SKM-1 treated with dmso at 0.1 percent for 144 hours (cell line): ENCODE measurements around the gene NARS2.
A peak's percentile ranks its signal among the peaks of the same experiment; 100 is the strongest.
"Not testable (repeated sequence)": the region's sequence is repeated elsewhere in the genome, so short reads cannot be mapped to it uniquely, and the experiment has no call there.

ENCODE experiments used
- DNase-seq: peaks from one replicate; lab custom pipeline; 2025; ENCODE audit not compliant: unreplicated experiment; lab: John Stamatoyannopoulos, UW

The NARS2 gene

DNA sequence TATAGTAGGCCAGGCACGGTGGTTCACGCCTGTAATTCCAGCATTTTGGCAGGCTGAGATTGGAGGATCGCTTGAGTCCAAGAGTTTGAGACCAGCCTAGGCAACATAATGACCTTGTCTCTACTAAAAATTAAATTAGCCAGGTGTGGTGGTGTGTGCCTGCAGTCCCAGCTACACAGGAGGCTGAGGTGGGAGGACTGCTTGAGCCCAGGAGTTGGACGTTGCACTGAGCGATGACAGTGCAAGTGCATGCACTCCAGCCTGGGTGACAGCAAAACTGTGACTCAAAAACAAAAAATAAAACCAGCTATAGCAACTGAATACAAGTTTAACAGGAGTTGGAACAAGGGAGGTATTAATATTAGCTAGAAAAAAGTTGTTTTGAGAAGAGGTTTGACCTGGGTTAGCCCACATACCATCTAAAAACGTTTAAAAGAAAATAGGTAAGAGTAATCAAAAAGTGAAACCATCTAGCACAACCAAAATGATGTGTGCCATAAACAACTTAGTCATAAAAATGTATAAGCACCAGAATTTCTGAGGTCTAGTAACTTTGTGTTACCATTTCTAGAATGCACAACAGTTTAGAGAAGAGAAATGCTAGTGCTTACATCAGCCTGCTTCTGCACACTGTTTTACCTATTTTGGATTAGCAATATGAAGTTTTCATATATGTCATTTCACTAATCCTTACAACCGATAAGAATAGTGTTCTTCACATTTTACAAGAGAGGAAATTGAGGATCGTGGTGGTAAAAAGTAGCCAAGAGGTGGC is 26.5 kb downstream of the NARS2 start:
- no peak for DNase-seq

GRCh38 chr11:78542007-78542406 is 32.7 kb downstream of the NARS2 start:
- DNase-seq = no peak

- no peak for DNase-seq
Measured at GRCh38 chr11:78541537-78541936, 33.1 kb downstream of the NARS2 start.

DNA sequence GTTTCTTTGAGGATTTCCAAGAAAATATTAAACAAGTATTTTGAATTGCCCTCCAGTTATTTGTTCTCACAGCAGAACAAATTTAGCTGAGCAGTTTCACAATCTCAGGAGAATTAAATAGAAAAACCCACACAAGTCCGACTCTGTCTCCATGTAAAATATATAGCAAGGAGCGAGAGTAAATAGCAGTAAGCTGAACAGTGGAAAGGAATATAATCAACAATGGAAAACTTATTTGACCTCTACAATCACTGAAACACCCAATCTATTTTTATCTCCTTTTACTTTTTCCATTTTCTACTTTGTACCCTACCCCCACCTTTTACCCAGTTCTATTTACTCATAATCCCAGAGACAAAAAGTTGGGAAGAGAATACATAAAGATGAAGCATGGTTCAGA is 34.4 kb downstream of the NARS2 start:
- DNase-seq = no peak

DNA sequence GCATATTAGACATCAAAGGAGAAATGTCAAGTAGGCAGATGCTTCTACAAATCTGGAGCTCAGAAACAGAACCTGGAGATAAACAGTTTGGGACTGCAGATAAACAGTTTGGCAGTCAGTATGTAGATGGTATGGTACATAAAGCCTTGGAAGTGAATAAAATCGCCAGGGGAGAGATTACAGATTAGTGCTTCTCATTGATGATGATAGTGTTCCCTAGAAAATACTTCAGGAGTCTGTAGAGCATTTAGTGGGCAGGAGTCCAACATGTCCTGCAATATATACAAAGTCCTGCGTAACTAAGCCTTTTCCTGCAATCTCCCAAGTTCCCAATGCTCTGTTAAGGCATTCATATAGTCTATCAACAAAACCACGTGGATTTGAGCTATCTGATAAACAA is 35.2 kb downstream of the NARS2 start:
- DNase-seq = no peak

DNA sequence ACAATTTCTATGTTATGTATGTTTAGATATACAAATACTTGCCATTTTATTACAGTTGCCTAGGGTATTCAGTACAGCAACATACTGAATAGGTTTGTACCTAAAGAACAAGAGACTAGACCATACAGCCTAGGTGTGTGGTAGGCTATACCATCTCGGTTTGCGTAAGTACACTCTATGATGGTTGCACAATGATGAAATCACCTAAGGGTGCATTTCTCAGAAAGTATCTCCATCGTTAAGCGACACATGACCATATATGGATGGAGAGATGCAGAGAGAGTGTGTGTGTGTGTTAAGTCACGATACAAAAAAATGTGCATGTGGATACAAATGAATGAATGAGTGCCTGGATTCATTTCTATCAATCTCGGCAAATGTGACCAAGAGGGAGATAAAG is 37.7 kb downstream of the NARS2 start:
- DNase-seq = no peak

DNA sequence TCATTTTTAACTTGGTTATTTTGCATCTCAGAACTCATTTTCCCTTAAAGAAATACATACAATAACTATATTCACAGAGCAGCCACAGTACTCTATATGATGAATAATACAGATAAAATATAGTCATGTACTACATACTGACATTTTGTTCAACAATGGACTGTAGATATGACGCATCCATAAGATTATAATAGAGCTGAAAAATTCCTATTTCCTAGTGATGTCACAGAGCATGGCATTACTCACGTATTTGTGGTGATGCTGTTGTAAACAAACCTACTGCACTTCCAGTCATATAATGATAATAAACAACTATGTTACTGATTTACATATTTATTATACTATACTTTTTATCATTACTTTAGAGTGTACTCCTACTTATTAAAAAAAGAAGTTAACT is 38.7 kb downstream of the NARS2 start:
- DNase-seq = no peak

GRCh38 chr11:78535027-78535426 is 39.6 kb downstream of the NARS2 start:
- no peak for DNase-seq

- DNase-seq = peak; percentile 3
Measured at GRCh38 chr11:78533399-78533798, 41.3 kb downstream of the NARS2 start.

GRCh38 chr11:78532991-78533390 is 41.7 kb downstream of the NARS2 start:
- no peak for DNase-seq

DNA sequence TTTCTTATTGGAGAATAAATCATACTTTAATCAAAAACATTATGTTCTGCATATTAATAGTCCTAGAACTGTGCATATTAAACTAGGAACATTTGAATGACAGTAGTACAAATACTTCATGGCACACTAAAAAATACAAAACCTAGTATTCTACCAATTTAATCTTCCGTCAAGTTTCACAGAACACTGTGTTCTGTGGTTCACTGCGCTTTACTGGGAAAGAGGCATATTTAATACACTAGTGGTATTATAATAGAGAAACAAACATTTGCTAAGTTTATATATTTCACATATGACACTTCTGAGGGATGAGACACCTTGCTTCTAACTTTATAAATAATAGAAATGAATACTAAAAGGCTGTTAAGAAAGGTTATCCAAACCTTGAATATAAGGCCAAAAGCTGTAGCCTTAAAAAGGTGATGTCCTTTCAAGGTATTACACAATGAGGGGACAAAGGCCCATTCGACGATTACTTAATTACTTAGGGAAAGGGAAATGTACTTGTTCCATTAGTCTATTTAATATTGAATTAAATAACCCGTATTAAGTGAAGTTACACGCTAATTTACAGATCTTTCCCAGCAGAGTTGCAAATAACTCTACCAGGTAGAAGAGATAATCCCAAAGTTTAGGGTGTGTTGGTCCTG is 48.0 kb downstream of the NARS2 start:
- no peak for DNase-seq

GRCh38 chr11:78525720-78526119 is 48.9 kb downstream of the NARS2 start:
- no peak for DNase-seq

DNA sequence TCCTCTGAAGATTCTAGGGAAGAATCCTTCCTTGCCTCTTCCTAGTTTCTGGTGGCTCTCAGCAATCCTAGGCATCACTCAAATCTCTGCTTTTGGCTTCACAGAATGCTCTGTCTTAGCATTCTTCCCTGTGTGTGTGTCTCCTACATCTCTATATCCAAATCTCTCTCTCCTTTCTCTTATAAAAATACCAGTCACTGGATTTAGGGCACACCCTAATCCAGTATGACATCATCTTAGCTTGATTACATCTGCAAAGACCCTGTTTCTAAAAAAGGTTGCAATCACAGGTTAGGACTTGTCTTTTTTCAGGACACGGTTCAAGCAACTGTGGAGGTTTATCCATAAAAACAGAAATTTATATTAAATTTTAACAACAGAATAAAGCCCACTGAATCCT is 54.4 kb downstream of the NARS2 start:
- DNase-seq = no peak

- no peak for DNase-seq
Measured at GRCh38 chr11:78516281-78516680, 58.4 kb downstream of the NARS2 start.

DNA sequence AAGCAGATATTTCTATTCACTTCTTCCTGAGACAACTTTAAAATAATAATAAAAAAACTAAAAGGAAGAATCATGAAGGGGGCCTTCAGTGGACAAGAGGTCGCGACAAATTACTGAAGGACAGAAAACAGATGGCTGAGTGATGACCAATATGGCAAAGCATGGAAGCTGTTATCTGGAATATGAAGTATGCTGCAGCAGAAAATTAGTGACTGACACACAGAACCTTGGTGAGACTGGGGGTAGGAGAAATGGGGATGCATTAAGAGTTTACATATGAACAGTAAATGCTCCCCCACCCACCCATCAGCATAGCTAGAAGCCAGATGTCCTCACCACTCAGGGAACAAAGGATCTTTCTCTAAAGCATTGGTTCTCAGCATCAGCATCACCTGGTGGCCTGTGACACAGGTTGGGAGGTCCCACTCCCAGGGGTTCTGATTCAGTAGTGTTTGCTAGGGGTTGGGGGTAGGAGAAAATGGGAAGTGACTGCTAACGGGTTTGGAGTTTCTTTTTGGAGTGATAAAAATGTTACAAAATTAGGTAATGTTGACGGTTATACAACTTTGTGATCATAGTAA is 59.7 kb downstream of the NARS2 start:
- no peak for DNase-seq

DNA sequence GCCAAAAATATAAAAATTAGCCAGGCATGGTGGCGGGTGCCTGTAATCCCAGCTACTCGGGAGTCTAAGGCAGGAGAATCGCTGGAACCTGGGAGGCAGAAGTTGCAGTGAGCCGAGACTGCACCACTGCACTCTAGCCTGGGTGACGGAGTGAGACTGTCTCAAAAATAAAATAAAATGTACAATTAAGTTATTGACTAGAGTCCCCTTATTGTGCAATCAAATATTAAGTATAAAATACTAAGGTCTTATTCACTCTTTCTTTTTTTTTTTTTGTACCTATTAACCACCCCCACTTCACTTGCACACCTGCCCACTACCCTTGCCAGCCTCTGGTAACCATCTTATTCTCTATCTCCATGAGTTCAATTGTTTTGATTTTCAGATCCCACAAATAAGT is 61.6 kb downstream of the NARS2 start:
- DNase-seq = not testable (repeated sequence)

DNA sequence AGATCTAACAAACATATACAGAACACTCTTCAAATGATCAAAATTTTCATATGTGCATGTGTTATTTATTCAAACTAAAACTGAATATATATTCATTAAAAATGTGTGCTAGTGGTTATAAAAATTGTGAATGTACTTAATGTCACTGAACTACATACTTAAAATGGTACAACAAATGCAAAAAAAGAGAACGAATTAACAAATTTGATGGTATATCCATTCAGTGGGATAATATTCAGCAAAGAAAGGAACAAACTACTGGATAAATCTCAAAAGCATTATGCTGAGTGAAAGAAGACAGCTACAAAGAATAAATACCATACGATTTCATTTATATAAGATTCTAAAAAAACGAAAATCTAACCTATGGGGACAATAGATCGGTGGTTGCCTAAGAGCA is 64.1 kb downstream of the NARS2 start:
- DNase-seq = no peak

DNA sequence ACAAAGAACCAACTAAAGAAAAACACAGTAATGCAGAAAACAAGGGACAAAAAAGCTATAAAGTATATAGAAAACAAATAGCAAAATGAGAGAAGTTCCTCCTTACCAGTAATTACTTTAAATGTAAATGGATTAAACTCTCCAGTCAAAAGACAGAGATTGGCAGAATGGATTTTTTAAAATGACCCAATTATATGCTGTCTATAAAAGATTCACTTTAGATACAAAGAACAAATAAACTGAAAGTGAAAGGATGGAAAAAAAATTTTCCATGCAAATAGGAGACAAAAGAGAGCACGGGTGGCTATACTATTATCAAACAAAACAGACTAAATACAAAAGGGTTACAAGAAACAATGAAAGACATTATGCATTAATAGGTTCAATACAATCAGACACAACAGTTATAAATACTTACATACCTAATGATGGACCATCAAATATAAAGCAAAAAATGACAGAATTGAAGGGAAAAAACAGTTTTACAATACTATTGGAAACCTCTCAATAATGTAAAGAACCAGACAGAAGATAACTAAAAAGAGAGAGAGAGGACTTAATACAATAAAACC is 64.6 kb downstream of the NARS2 start:
- no peak for DNase-seq

DNA sequence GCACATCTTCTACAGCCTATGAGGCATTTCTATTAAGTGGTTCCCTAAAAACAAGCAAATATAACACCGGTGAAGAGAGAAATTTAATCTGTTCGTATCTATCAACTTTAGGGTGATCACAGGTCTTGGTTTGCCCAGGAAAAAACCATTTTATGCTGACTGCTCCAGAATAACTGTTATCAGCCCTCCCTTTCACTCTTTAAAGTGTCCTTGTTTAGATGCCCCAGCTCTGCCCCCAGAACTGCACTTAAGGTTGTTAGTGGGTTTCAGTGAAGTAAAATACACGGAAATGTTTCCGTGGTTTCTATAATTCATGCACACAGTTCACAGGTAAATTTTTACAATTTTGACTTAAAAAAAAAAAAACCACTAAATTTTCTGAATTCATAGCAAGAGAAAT is 70.0 kb downstream of the NARS2 start:
- no peak for DNase-seq

DNA sequence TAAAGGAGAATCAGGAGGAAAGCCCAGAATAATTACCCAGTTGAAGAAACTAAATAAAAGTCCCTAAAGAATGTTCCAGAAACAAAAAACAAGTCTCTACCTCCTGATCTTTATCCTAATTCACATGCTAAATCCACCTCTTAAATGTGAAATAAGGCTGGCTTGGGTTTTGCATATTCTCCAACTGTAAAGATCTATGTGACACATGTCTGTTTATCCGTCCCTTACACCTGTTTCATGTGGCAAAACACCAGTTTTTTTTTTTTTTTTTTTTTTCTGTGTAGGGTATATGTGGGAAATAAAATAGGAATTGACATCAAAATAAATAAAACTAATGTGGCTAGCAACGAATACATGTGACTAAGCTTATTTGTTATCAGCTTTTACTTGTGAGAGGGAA is 70.5 kb downstream of the NARS2 start:
- no peak for DNase-seq

GRCh38 chr11:78499971-78500370 is 74.7 kb downstream of the NARS2 start:
- no peak for DNase-seq

GRCh38 chr11:78497293-78497692 is 77.4 kb downstream of the NARS2 start:
- DNase-seq = no peak
